Activated naive CD4-positive, alpha-beta T cell treated with anti-CD3 and anti-CD28 coated beads for 36 hours (primary cell): ENCODE results near the gene LRRC19. TPM values are rescaled to one million over a fixed set of nuclear protein-coding genes. Genes with fewer than 3 reads are reported as not detected.

Experiments used
- CTCF ChIA-PET: fragments of 350-600 bp; sonication (Branson Sonifier 250); formaldehyde crosslinking; loops from one replicate; lab custom pipeline; 2021; ENCODE audit warnings: antibody characterized with exemption; lab: Charles Lee
- DNase-seq: peaks from one replicate; pipeline ENCODE4 v3.0.0-alpha.2; 2020
- H3K27ac Mint-ChIP-seq: one replicate; pipeline ENCODE4 v1.8.0; 2021; ENCODE audit warnings: mild to moderate bottlenecking, mixed read lengths
- H3K27me3 Mint-ChIP-seq: one replicate; pipeline ENCODE4 v1.8.0; 2021; ENCODE audit warnings: low read depth, mixed read lengths
- H3K36me3 Mint-ChIP-seq: one replicate; pipeline ENCODE4 v1.8.0; 2021; ENCODE audit warnings: low read depth, mixed read lengths
- H3K4me1 Mint-ChIP-seq: one replicate; pipeline ENCODE4 v1.8.0; 2021; ENCODE audit warnings: low read depth, mixed read lengths
- H3K4me3 Mint-ChIP-seq: one replicate; pipeline ENCODE4 v1.8.0; 2021; ENCODE audit warnings: mild to moderate bottlenecking, moderate library complexity, mixed read lengths
- H3K9me3 Mint-ChIP-seq: one replicate; pipeline ENCODE4 v1.8.0; 2021; ENCODE audit warnings: mixed read lengths
- intact Hi-C: fragments of 100-400 bp; cut with micrococcal nuclease; formaldehyde crosslinking; loops from one replicate; pipeline ENCODE4 v1.15.1; 2023
- total RNA-seq, 2 experiments: library from RNA; stranded (reverse); gene quantifications; one replicate each; pipeline ENCODE4 v1.2.3, GENCODE V29; 2021

Gene LRRC19
- total RNA-seq, 2 experiments from 2014 or later = not detected

DNA sequence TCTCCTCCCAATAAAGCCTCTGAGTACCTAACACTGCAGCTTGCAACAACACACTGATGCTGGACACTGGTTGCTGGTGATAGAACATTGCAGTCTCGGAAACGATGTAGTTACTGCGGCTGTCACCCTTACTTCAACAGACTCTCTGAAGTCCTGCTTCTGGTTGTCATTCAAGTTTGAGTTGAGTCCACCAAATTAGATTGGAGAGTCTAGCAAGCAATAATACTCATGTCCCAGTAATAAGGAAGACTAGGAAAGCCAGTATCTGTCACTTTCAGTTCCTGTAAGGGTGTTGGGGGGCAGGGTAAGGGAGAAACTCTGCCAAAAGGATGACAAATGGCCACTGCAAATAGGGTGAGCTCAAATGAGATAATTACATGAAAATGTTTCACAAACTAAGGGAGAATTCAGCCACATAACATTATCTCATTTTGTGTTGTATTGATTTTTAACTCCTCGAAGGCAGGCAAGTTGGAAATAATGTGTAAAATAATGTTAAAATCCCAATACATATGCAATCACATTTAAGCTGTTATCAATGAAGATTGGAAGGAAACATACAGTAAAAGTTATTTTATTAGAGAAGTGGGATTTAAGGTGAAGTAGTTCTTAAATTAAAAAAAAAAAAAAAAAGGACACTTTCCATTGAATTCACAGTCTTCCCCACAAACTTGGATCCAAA, 50.1 kb downstream of the LRRC19 start:
- Mint-ChIP-seq H3K4me3 (peak overlapping the region; percentile 90), H3K4me1 (peaks cover 25% of the 10 kb centered on the region), H3K27ac (peak overlapping the region; percentile 87), H3K36me3 (no peaks in the 10 kb centered on the region), H3K27me3 (no peaks in the 10 kb centered on the region), H3K9me3 (no peaks in the 10 kb centered on the region)
- DNase-seq = no peak
- CTCF ChIA-PET = interaction anchor here (0.7 to 1.3 kb wide), 3 partner anchors 10 to 64 kb away, joined by 3 to 5 read pairs (median 4); partner anchors contain the start of gene CAAP1
- intact Hi-C loops = no loop called here

DNA sequence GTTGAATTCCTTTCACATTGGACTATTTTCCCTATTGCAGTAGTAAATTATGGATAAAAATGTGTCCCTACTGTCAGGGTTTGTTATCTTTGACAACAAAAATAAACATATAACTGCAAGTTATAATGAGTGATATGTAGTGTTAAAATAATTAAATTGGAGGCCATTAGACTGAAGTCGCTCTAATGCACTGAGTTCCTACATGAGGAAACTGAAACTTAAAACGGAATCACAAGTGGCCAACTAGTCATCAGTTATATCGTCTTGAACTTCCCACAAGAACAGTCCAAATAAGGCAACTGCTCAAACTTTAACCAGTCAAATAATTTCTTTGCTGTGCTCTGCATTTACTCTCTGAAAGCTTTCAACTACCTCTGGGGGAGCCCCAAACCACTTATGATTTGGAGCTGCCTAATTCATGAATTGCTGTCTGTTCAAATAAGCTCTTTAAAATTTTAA, 51.4 kb downstream of the LRRC19 start:
- H3K27me3 Mint-ChIP-seq = no peaks in the 10 kb centered on the region
- H3K36me3 Mint-ChIP-seq = no peaks in the 10 kb centered on the region
- no peak overlapping the region for H3K4me3 Mint-ChIP-seq
- DNase-seq = no peak
- CTCF ChIA-PET = no interaction called here
- no peaks in the 10 kb centered on the region for H3K9me3 Mint-ChIP-seq
- no peak overlapping the region for H3K27ac Mint-ChIP-seq
- intact Hi-C loops = no loop called here
- peaks cover 30% of the 10 kb centered on the region for H3K4me1 Mint-ChIP-seq

DNA sequence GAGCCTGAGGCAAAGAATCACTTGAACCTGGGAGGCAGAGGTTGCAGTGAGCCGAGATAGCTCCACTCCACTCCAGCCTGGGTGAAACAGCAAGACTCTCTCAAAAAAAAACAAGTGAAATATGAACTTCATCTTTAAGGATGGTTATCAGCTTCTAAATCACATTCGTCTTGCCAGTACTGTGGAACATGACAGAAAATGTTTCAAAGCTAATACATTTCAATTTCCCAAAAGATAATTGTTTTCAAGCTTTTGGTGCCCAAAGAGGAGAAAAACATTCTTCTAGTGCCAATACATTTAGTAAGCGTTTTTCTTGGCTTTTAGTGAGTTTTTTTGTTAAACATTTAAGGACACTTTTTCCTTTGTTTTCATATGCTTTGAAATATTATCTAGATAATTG, 53.7 kb downstream of the LRRC19 start:
- intact Hi-C loops = no loop called here
- CTCF ChIA-PET = no interaction called here
- peaks cover 1% of the 10 kb centered on the region for H3K36me3 Mint-ChIP-seq
- H3K27ac Mint-ChIP-seq = no peak overlapping the region
- peaks cover 28% of the 10 kb centered on the region for H3K4me1 Mint-ChIP-seq
- no peak overlapping the region for H3K4me3 Mint-ChIP-seq
- no peaks in the 10 kb centered on the region for H3K27me3 Mint-ChIP-seq
- no peak for DNase-seq
- no peaks in the 10 kb centered on the region for H3K9me3 Mint-ChIP-seq

DNA sequence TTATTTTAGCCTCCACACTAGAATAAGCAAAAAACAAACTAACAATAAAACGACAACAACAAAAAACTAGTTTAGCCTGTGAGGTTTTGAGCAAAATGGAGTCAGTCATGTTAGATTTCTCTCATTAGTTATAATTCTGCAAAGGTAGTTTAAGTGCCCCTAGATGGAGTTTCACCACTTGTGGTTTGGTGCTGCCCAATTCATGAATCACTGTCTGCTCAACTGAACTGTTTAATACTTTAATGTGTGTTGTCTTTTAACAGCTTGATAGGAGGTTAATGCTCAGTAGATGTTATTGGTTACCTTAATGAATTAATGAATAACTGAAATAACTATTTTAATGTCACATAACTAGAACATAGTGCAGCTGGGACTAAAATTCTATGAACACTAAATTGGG, 55.0 kb downstream of the LRRC19 start:
- Mint-ChIP-seq H3K9me3 (no peaks in the 10 kb centered on the region), H3K4me1 (peaks cover 31% of the 10 kb centered on the region), H3K27me3 (no peaks in the 10 kb centered on the region), H3K36me3 (peaks cover 3% of the 10 kb centered on the region), H3K4me3 (no peak overlapping the region), H3K27ac (no peak overlapping the region)
- CTCF ChIA-PET = no interaction called here
- no peak for DNase-seq
- intact Hi-C loops = no loop called here

DNA sequence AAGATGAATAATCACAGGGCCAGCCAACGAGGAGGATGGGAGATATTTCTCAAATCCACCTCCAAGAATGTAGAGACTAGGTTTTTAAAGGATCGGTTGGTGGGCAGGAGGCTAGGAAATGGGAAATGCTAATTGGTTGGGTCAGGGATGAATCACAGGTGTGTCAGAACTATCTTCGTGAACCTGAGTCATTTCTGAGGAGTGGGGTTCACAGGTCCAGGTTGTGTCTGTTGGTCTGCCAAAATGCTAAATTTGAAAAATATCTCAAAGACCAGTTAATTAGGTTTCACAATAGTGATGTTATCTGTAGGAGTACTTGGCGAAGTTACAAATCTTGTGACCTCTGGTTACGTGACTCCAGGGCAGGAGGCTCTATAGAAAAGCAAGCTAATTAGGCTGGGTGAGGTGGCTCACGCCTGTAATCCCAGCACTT, 55.8 kb downstream of the LRRC19 start:
- Mint-ChIP-seq H3K9me3 (no peaks in the 10 kb centered on the region), H3K27ac (no peak overlapping the region), H3K4me1 (peaks cover 31% of the 10 kb centered on the region), H3K36me3 (peaks cover 4% of the 10 kb centered on the region), H3K27me3 (no peaks in the 10 kb centered on the region), H3K4me3 (no peak overlapping the region)
- intact Hi-C loops = no loop called here
- CTCF ChIA-PET = no interaction called here
- no peak for DNase-seq

DNA sequence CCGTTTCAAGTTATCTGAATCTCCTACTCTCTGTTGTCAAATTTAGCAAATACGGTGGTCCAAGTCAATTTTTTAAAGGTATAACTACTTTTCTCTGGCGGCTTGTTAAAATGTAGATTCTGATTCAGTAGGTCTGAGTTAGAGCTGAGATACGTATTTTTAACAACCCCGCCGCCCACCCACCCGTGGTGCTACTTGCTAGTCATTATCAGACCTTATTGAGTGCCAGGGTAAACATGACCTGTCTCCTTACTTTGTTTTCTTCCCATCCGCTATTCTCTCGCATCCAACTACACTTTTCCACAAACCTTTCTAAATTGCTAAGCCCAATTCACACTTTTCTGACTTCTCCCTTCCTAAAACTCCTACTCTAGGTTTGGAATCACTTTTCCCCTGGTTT, 57.7 kb downstream of the LRRC19 start:
- CTCF ChIA-PET = no interaction called here
- peak overlapping the region; percentile 97 for H3K27ac Mint-ChIP-seq
- peak; percentile 54 for DNase-seq
- no peaks in the 10 kb centered on the region for H3K27me3 Mint-ChIP-seq
- intact Hi-C loops = loop anchor here (1.0 to 2.0 kb wide), 4 partner anchors 9 to 626 kb away; partner anchors contain the start of genes C9orf72, CAAP1 and IFT74
- H3K9me3 Mint-ChIP-seq = no peaks in the 10 kb centered on the region
- H3K4me3 Mint-ChIP-seq = peak overlapping the region; percentile 89
- H3K36me3 Mint-ChIP-seq = peaks cover 15% of the 10 kb centered on the region
- H3K4me1 Mint-ChIP-seq = peaks cover 38% of the 10 kb centered on the region

DNA sequence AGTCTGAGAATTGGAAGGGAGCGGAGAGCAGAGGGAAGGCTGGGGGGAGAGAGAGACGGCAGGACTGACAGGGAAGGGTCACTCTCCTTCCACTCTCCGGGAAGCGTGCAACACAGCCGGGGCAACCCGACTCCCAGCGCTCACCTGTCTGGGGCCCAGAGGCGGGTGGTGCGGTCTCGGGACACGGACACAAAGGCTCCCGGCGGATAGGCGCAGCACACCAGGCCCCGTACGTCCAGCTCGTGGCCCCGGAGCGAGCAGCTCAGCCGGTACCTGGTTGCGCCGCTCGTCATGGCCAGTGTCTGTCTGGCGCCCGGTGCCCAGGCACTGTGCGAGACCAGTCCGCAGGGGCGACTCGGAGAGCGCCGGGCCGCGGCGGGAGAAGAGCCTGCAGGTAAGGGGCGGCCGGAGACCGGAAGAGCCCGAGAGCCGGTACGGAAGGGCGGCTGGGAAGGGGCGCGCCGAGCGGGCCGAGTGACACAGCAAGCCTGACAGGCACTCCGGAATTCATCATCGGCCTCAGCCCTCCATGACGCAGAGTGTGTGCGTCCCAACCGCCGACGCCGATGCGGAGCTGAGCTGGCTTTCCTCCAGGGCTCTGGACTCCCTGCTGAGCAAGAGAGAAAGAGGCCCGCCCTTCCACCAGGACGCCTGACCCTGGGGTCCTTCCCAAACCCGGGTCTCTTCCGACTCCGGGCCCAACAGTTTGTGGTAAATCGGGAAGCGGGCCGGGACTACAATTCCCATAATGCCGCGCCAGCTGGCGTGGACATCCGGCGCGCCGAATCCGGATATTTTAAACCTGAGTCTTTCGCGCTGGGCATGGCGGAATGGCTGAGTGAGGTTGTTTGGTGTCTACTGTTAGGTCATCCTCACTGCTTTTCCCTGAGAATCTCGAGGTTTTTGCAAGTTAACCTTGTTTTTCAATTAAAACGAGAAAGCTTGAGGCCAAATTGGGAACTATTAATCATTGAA, 58.4 kb downstream of the LRRC19 start, which contains the start of gene PLAA:
Gene PLAA (minus strand): TSS at position 490 of the 975 bp plus-strand sequence. CDS start 197 bp downstream, at position 293.
- peaks cover 15% of the 10 kb centered on the region for H3K36me3 Mint-ChIP-seq
- peak; percentile 90 for DNase-seq
- CTCF ChIA-PET = no interaction called here
- intact Hi-C loops = loop anchor here (1.0 to 2.0 kb wide), 4 partner anchors 9 to 626 kb away; partner anchors contain the start of genes C9orf72, CAAP1 and IFT74
- H3K9me3 Mint-ChIP-seq = no peaks in the 10 kb centered on the region
- H3K4me1 Mint-ChIP-seq = peaks cover 42% of the 10 kb centered on the region
- no peaks in the 10 kb centered on the region for H3K27me3 Mint-ChIP-seq
- H3K27ac Mint-ChIP-seq = peak within 1 kb of the TSS; percentile 97
- H3K4me3 Mint-ChIP-seq = peak within 1 kb of the TSS; percentile 89

DNA sequence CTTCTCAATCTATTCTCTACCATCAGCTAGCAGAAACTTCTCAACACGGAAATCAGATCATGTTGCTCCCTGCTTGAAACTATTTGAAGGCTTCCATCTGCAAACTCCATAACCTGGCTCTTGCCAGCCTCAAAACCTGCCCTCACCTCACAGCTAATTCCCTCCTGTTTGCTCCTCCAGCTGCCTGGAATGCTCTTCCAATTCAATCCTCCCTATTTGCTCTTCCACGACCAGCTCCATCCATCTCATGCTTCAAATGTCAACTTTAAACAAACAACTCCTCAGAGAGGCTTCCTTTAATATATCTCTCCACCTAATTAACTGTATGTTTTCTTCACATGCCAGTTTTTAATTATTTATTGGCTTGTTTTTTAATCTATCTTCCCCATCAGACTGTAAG, 59.9 kb downstream of the LRRC19 start:
- no peak for DNase-seq
- Mint-ChIP-seq H3K36me3 (peaks cover 20% of the 10 kb centered on the region), H3K27me3 (no peaks in the 10 kb centered on the region), H3K4me1 (peaks cover 56% of the 10 kb centered on the region), H3K27ac (no peak overlapping the region), H3K9me3 (no peaks in the 10 kb centered on the region), H3K4me3 (peak overlapping the region; percentile 89)
- CTCF ChIA-PET = interaction anchor here (0.6 to 1.0 kb wide), 2 partner anchors 10 to 54 kb away, joined by 3 to 5 read pairs; no protein-coding TSS in a partner anchor
- intact Hi-C loops = no loop called here

Other genes with a start within 250 kb of the LRRC19 start
- 10 to 100 TPM; 16.1 to 18.1 TPM for gene CAAP1, start 112.9 kb downstream of the LRRC19 start, total RNA-seq
- 10 to 100 TPM; 29.9 to 30.6 TPM for gene PLAA, start 58.4 kb downstream of the LRRC19 start, total RNA-seq
- gene IFT74, start 49.3 kb downstream of the LRRC19 start, total RNA-seq = 1 to 10 TPM; 7.9 to 9.7 TPM
- gene TEK, start 103.6 kb upstream of the LRRC19 start, total RNA-seq = not detected